T-cell (primary cell): ENCODE measurements around the gene ZNF774. TPM values are rescaled to one million over a fixed set of nuclear protein-coding genes. Genes with fewer than 3 reads are reported as not detected.

ENCODE experiments used
- ATAC-seq, 4 experiments: fragments of 200-7000 bp in 3 of 4; fragments of 150-1000 bp in 1 of 4; cut with Tn5 transposase; replicated peaks in 1 of 4; 1 replicate in 3 of 4; 2 replicates in 1 of 4; pipeline ENCODE4 v1.10.0; 2021; ENCODE audit warnings: moderate library complexity in 3 of 4, mild to moderate bottlenecking in 2 of 4, moderate number of reproducible peaks in 1 of 4
- CTCF ChIA-PET, 2 donors: fragments of 300-600 bp; sonication (Branson Sonifier 250); formaldehyde crosslinking; loops; one replicate each; lab custom pipeline; 2022; ENCODE audit warnings: antibody characterized with exemption in 2 of 2; lab: Charles Lee
- POLR2A ChIA-PET, 2 donors: fragments of 300-600 bp; sonication (Branson Sonifier 250); formaldehyde crosslinking; loops; one replicate each; lab custom pipeline; 2022; ENCODE audit warnings: antibody characterized with exemption in 2 of 2; lab: Charles Lee
- DNase-seq, 35 experiments: peaks; one replicate each; pipeline versions ENCODE4 v3.0.0 to v3.0.0-alpha.2; 2013 to 2023
- H3K27ac ChIP-seq: one replicate; pipeline ENCODE4 v1.5.1; 2013; ENCODE audit warnings: low read length
- H3K27me3 ChIP-seq, 2 experiments: replicated peaks in 1 of 2; 1 replicate in 1 of 2; 2 replicates in 1 of 2; pipeline versions ENCODE4 v1.6.1 to v1.7.0; 2013; ENCODE audit warnings: low read length in 1 of 2, mixed read lengths in 1 of 2; ENCODE audit not compliant: control insufficient read depth in 2 of 2, insufficient read depth in 2 of 2; ENCODE audit errors: extremely low read depth in 1 of 2
- H3K36me3 ChIP-seq, 2 donors: 1 replicate in 1 of 2; 2 replicates in 1 of 2; pipeline versions ENCODE4 v1.6.1 to v1.7.0; 2013; ENCODE audit warnings: low read length in 1 of 2; ENCODE audit not compliant: control insufficient read depth in 2 of 2, insufficient read depth in 1 of 2; ENCODE audit errors: extremely low read depth in 1 of 2
- H3K4me1 ChIP-seq, 2 experiments: 1 replicate in 1 of 2; 2 replicates in 1 of 2; pipeline versions ENCODE4 v1.6.1 to v1.7.0; 2013; ENCODE audit warnings: low read length in 2 of 2, mixed read lengths in 1 of 2; ENCODE audit not compliant: insufficient read depth in 2 of 2, control insufficient read depth in 1 of 2; ENCODE audit errors: extremely low read depth in 1 of 2
- H3K4me3 ChIP-seq, 2 donors: 1 replicate in 1 of 2; 2 replicates in 1 of 2; pipeline versions ENCODE4 v1.5.1 to v1.7.0; 2013; ENCODE audit warnings: mild to moderate bottlenecking in 2 of 2, low read length in 1 of 2, moderate library complexity in 1 of 2; ENCODE audit not compliant: control insufficient read depth in 1 of 2; ENCODE audit errors: extremely low read depth in 1 of 2
- H3K9me3 ChIP-seq: 2 replicates; pipeline ENCODE4 v1.7.0; 2013
- H3K27ac Mint-ChIP-seq, 2 donors: one replicate each; pipeline ENCODE4 v1.8.0; 2020 to 2021; ENCODE audit warnings: mild to moderate bottlenecking in 2 of 2, mixed read lengths in 2 of 2
- H3K27me3 Mint-ChIP-seq, 2 donors: one replicate each; pipeline ENCODE4 v1.8.0; 2021 to 2022; ENCODE audit warnings: mixed read lengths in 2 of 2
- H3K36me3 Mint-ChIP-seq: one replicate; pipeline ENCODE4 v1.8.0; 2021; ENCODE audit warnings: mixed read lengths
- H3K4me1 Mint-ChIP-seq, 3 donors: one replicate each; pipeline ENCODE4 v1.8.0; 2020 to 2022; ENCODE audit warnings: mixed read lengths in 3 of 3, mild to moderate bottlenecking in 1 of 3
- H3K4me3 Mint-ChIP-seq, 3 donors: one replicate each; pipeline ENCODE4 v1.8.0; 2020 to 2022; ENCODE audit warnings: mild to moderate bottlenecking in 3 of 3, mixed read lengths in 3 of 3, moderate library complexity in 3 of 3
- H3K9me3 Mint-ChIP-seq, 3 donors: one replicate each; pipeline ENCODE4 v1.8.0; 2020 to 2022; ENCODE audit warnings: mixed read lengths in 3 of 3
- WGBS: methylation state at CpG from one replicate; pipeline ENCODE4 v1.1.5; 2013; ENCODE audit warnings: missing lambda C conversion rate; ENCODE audit not compliant: insufficient coverage; 5-methylcytosine and 5-hydroxymethylcytosine counted together
- total RNA-seq, 35 experiments: library from RNA in 6 of 35; stranded (reverse) in 6 of 35; fragments of 120-200 nt in 1 of 35; gene quantifications; one replicate each; pipeline versions ENCODE4 v1.2.1 to v1.2.4 and lab custom pipeline; 2013 to 2026

ZNF774 gene
- total RNA-seq, 5 donors from 2014 or later (not counting 1 experiment from before 2014, with no cell fraction given) = 0.61 to 0.85 (median 0.70) TPM

GRCh38 chr15:90402223-90402622 lies 50.1 kb downstream of the ZNF774 start:
- POLR2A ChIA-PET = interaction anchor here (0.6 to 4.8 kb wide), 5 partner anchors 10 to 37 kb away, joined by 3 to 49 read pairs (median 5); partner anchors contain the start of gene IQGAP1 (in 2 of the 2)
- Histone ChIP-seq H3K27ac (peak overlapping the region; percentile 99), H3K36me3 (no peaks in the 10 kb centered on the region), H3K4me3 (no peak overlapping the region), H3K27me3 (no peaks in the 10 kb centered on the region), H3K4me1 (peaks cover 31 to 36% of the 10 kb centered on the region in 2 experiments), H3K9me3 (no peaks in the 10 kb centered on the region)
- Mint-ChIP-seq H3K4me3 (peak overlapping the region; percentile 15 to 66 (median 21)), H3K27me3 (no peaks in the 10 kb centered on the region), H3K36me3 (peaks cover 3% of the 10 kb centered on the region), H3K9me3 (no peaks in the 10 kb centered on the region), H3K27ac (peak overlapping the region; percentile 97 to 98), H3K4me1 (peaks cover 74 to 76% (median 75%) of the 10 kb centered on the region in 3 donors)
- CTCF ChIA-PET = interaction anchor here in 1 of 2 donors (0.6 to 3.8 kb wide), 3 partner anchors 14 to 319 kb away, joined by 3 to 15 read pairs (median 3); partner anchors contain the start of gene IQGAP1
- DNase-seq (no peak), ATAC-seq (no peak)

- peaks cover 36 to 37% of the 10 kb centered on the region in 2 experiments for H3K4me1 ChIP-seq
- Mint-ChIP-seq H3K27me3 (no peaks in the 10 kb centered on the region), H3K4me1 (peaks cover 78 to 79% (median 79%) of the 10 kb centered on the region in 3 donors), H3K27ac (peak overlapping the region; percentile 97 to 98), H3K9me3 (no peaks in the 10 kb centered on the region), H3K36me3 (peaks cover 3% of the 10 kb centered on the region), H3K4me3 (peak overlapping the region in 1 of 3 donors; percentile 66)
- no peak for ATAC-seq
- no peak for DNase-seq
- POLR2A ChIA-PET = interaction anchor here in 1 of 2 donors (0.5 to 1.0 kb wide), 2 partner anchors 15 to 41 kb away, joined by 3 to 5 read pairs; partner anchors contain the start of gene IQGAP1
- WGBS = no CpG with 5 or more reads among the region's 3 CpGs
- H3K36me3 ChIP-seq = no peaks in the 10 kb centered on the region
- no peaks in the 10 kb centered on the region for H3K9me3 ChIP-seq
- CTCF ChIA-PET = interaction anchor here (0.8 to 3.8 kb wide), 2 partner anchors 9 to 14 kb away, joined by 3 to 15 read pairs; partner anchors contain the start of gene IQGAP1 (in 1 of the 2)
- H3K27me3 ChIP-seq = no peaks in the 10 kb centered on the region
- H3K4me3 ChIP-seq = no peak overlapping the region
- H3K27ac ChIP-seq = peak overlapping the region; percentile 99
These were observed 50.7 kb downstream of the ZNF774 start for GRCh38 chr15:90402767-90403166.

- Mint-ChIP-seq H3K27me3 (no peaks in the 10 kb centered on the region), H3K4me1 (peaks cover 82 to 89% (median 84%) of the 10 kb centered on the region in 3 donors), H3K9me3 (peaks cover 0 to 3% (median 3%) of the 10 kb centered on the region in 3 donors), H3K4me3 (no peak overlapping the region), H3K27ac (no peak overlapping the region), H3K36me3 (peaks cover 16% of the 10 kb centered on the region)
- CTCF ChIA-PET = no interaction called here
- ATAC-seq = no peak
- WGBS = 83% methylated on average over 1 of the region's 3 CpGs
- Histone ChIP-seq H3K27me3 (no peaks in the 10 kb centered on the region), H3K4me1 (peaks cover 35 to 42% of the 10 kb centered on the region in 2 experiments), H3K36me3 (no peaks in the 10 kb centered on the region), H3K9me3 (no peaks in the 10 kb centered on the region), H3K27ac (no peak overlapping the region), H3K4me3 (no peak overlapping the region)
- POLR2A ChIA-PET = interaction anchor here in 1 of 2 donors (1.2 kb wide), 1 partner anchor 18 kb away, joined by 4 read pairs; no protein-coding TSS in a partner anchor
- no peak for DNase-seq
These were observed 53.0 kb downstream of the ZNF774 start for GRCh38 chr15:90405055-90405607.

- Mint-ChIP-seq H3K27me3 (no peaks in the 10 kb centered on the region), H3K27ac (peak overlapping the region in 1 of 2 donors; percentile 79), H3K9me3 (peaks cover 0 to 3% (median 3%) of the 10 kb centered on the region in 3 donors), H3K4me1 (peaks cover 80 to 81% (median 80%) of the 10 kb centered on the region in 3 donors), H3K36me3 (peaks cover 22% of the 10 kb centered on the region), H3K4me3 (peak overlapping the region in 1 of 3 donors; percentile 39)
- peaks cover 19 to 36% of the 10 kb centered on the region in 2 experiments for H3K4me1 ChIP-seq
- H3K36me3 ChIP-seq = no peaks in the 10 kb centered on the region
- no CpG with 5 or more reads among the region's 3 CpGs for WGBS
- no peak for ATAC-seq
- no peaks in the 10 kb centered on the region for H3K27me3 ChIP-seq
- CTCF ChIA-PET = interaction anchor here in 1 of 2 donors (0.6 to 1.4 kb wide), 4 partner anchors 20 to 47 kb away, joined by 3 to 5 read pairs (median 4); partner anchors contain the start of gene IQGAP1
- POLR2A ChIA-PET = interaction anchor here in 1 of 2 donors (0.7 to 1.3 kb wide), 4 partner anchors 15 to 340 kb away, joined by 3 to 12 read pairs (median 4); partner anchors contain the start of gene IQGAP1
- H3K9me3 ChIP-seq = no peaks in the 10 kb centered on the region
- DNase-seq = no peak
- peak overlapping the region; percentile 66 for H3K27ac ChIP-seq
- no peak overlapping the region for H3K4me3 ChIP-seq
These were observed 55.3 kb downstream of the ZNF774 start for GRCh38 chr15:90407336-90407735.

- Histone ChIP-seq H3K27ac (peak overlapping the region; percentile 66), H3K4me1 (peaks cover 19 to 41% of the 10 kb centered on the region in 2 experiments), H3K36me3 (no peaks in the 10 kb centered on the region), H3K4me3 (no peak overlapping the region), H3K27me3 (no peaks in the 10 kb centered on the region), H3K9me3 (no peaks in the 10 kb centered on the region)
- H3K9me3 Mint-ChIP-seq = peaks cover 0 to 3% (median 3%) of the 10 kb centered on the region in 3 donors
- peaks cover 81% of the 10 kb centered on the region in 3 donors for H3K4me1 Mint-ChIP-seq
- no peaks in the 10 kb centered on the region for H3K27me3 Mint-ChIP-seq
- WGBS = 83% methylated on average over 1 of the region's 2 CpGs
- ChIA-PET CTCF (interaction anchor here (0.6 to 1.4 kb wide), 5 partner anchors 18 to 48 kb away, joined by 3 to 5 read pairs (median 4); partner anchors contain the start of gene IQGAP1 (in 1 of the 2)), POLR2A (interaction anchor here in 1 of 2 donors (0.7 to 1.3 kb wide), 4 partner anchors 16 to 339 kb away, joined by 3 to 12 read pairs (median 4); partner anchors contain the start of gene IQGAP1)
- H3K36me3 Mint-ChIP-seq = peaks cover 22% of the 10 kb centered on the region
- peak in 17 of 35 experiments; percentile 12 to 75 (median 29) for DNase-seq
- peak overlapping the region; percentile 60 to 79 for H3K27ac Mint-ChIP-seq
- H3K4me3 Mint-ChIP-seq = peak overlapping the region; percentile 5 to 39 (median 37)
- ATAC-seq = peak; percentile 62 to 89 (median 79)
These were observed 55.8 kb downstream of the ZNF774 start for GRCh38 chr15:90407871-90408317.

GRCh38 chr15:90408657-90409056 lies 56.6 kb downstream of the ZNF774 start:
- H3K9me3 Mint-ChIP-seq = peaks cover 0 to 3% (median 3%) of the 10 kb centered on the region in 3 donors
- H3K4me3 Mint-ChIP-seq = no peak overlapping the region
- no peak for DNase-seq
- H3K36me3 Mint-ChIP-seq = peaks cover 22% of the 10 kb centered on the region
- ChIA-PET CTCF (interaction anchor here (0.6 to 1.3 kb wide), 3 partner anchors 19 to 49 kb away, joined by 3 to 5 read pairs (median 4); partner anchors contain the start of gene IQGAP1 (in 1 of the 2)), POLR2A (no interaction called here)
- WGBS = 50% methylated on average over 1 of the region's 3 CpGs
- Histone ChIP-seq H3K4me3 (no peak overlapping the region), H3K27ac (peak overlapping the region; percentile 66), H3K4me1 (peaks cover 22 to 49% of the 10 kb centered on the region in 2 experiments), H3K27me3 (no peaks in the 10 kb centered on the region), H3K9me3 (no peaks in the 10 kb centered on the region), H3K36me3 (no peaks in the 10 kb centered on the region)
- peaks cover 85 to 86% (median 86%) of the 10 kb centered on the region in 3 donors for H3K4me1 Mint-ChIP-seq
- H3K27ac Mint-ChIP-seq = no peak overlapping the region
- no peaks in the 10 kb centered on the region for H3K27me3 Mint-ChIP-seq
- ATAC-seq = no peak
